H1 (cell line): ENCODE measurements around the gene SFXN1. TPM values are rescaled to one million over a fixed set of nuclear protein-coding genes. Genes with fewer than 3 reads are reported as not detected.

Source experiments
- CTCF ChIA-PET: fragments of 300-600 bp; sonication (Branson Sonifier 250); formaldehyde crosslinking; loops from one replicate; lab custom pipeline; 2021; ENCODE audit not compliant: partially characterized antibody; lab: Charles Lee
- POLR2A ChIA-PET: fragments of 300-600 bp; sonication (Branson Sonifier 250); formaldehyde crosslinking; loops from one replicate; lab custom pipeline; 2021; ENCODE audit warnings: inconsistent platforms; ENCODE audit not compliant: partially characterized antibody; lab: Charles Lee
- DNase-seq, 2 experiments: peaks; one replicate each; pipeline versions ENCODE4 v3.0.0 to v3.0.0-alpha.2; 2010 to 2022; ENCODE audit warnings: low spot score in 2 of 2, low read depth in 1 of 2, mixed read lengths in 1 of 2
- FAIRE-seq: peaks from 2 replicates; lab custom pipeline; 2011; peaks lifted over from hg19 to GRCh38; lab: Jason Lieb, UNC
- H2AFZ ChIP-seq: 2 replicates; pipeline ENCODE4 v1.8.1; 2012; ENCODE audit warnings: low read length, inconsistent platforms
- H2AK5ac ChIP-seq: 2 replicates; pipeline ENCODE4 v1.6.1; 2013; ENCODE audit warnings: low read depth, low read length
- H2BK120ac ChIP-seq: replicated peaks from 2 replicates; pipeline ENCODE3; 2013; ENCODE audit warnings: low read depth, low read length, inconsistent platforms
- H2BK12ac ChIP-seq: 2 replicates; pipeline ENCODE4 v1.6.1; 2013; ENCODE audit warnings: low read depth, low read length
- H2BK15ac ChIP-seq: 2 replicates; pipeline ENCODE4 v1.6.1; 2013; ENCODE audit warnings: low read length
- H2BK20ac ChIP-seq: 2 replicates; pipeline ENCODE4 v1.6.1; 2013; ENCODE audit warnings: low read length
- H2BK5ac ChIP-seq: 2 replicates; pipeline ENCODE4 v1.6.1; 2013; ENCODE audit warnings: low read depth, low read length
- H3K14ac ChIP-seq: 2 replicates; pipeline ENCODE4 v1.6.1; 2013; ENCODE audit warnings: inconsistent platforms; ENCODE audit not compliant: insufficient read length
- H3K18ac ChIP-seq: 2 replicates; pipeline ENCODE4 v1.6.1; 2013; ENCODE audit warnings: low read length; ENCODE audit errors: extremely low read depth
- H3K23ac ChIP-seq: 2 replicates; pipeline ENCODE4 v1.6.1; 2013; ENCODE audit warnings: inconsistent platforms; ENCODE audit not compliant: insufficient read length
- H3K23me2 ChIP-seq: 2 replicates; pipeline ENCODE4 v1.6.1; 2013; ENCODE audit warnings: low read depth, low read length
- H3K27ac ChIP-seq: 2 replicates; pipeline ENCODE4 v1.6.1; 2011; ENCODE audit warnings: low read depth, low read length, inconsistent platforms
- H3K27me3 ChIP-seq, 4 experiments: replicated peaks in 1 of 4; 1 replicate in 1 of 4; 2 replicates in 3 of 4; pipeline versions ENCODE4 v1.6.1 to v1.8.1; 2011 to 2013; ENCODE audit warnings: low read length in 3 of 4, mild to moderate bottlenecking in 3 of 4, inconsistent platforms in 2 of 4, mixed read lengths in 2 of 4, moderate library complexity in 1 of 4; ENCODE audit not compliant: control insufficient read depth in 3 of 4, insufficient read depth in 3 of 4; ENCODE audit errors: extremely low read depth in 1 of 4
- H3K36me3 ChIP-seq, 4 experiments: 2 replicates each; pipeline versions ENCODE4 v1.6.1 to v1.8.1; 2011 to 2013; ENCODE audit warnings: mild to moderate bottlenecking in 4 of 4, low read length in 3 of 4, moderate library complexity in 2 of 4, control low read depth in 1 of 4, inconsistent platforms in 1 of 4; ENCODE audit not compliant: insufficient read depth in 4 of 4, control insufficient read depth in 2 of 4
- H3K4ac ChIP-seq: replicated peaks from 2 replicates; pipeline ENCODE3; 2013; ENCODE audit warnings: low read length, low read depth, mixed read lengths, inconsistent platforms; ENCODE audit not compliant: insufficient read length
- H3K4me1 ChIP-seq, 4 experiments: replicated peaks in 1 of 4; 1 replicate in 1 of 4; 2 replicates in 3 of 4; pipeline versions ENCODE4 v1.6.1 to v1.8.1; 2011 to 2013; ENCODE audit warnings: low read length in 3 of 4, inconsistent platforms in 2 of 4, mixed read lengths in 1 of 4; ENCODE audit not compliant: insufficient read depth in 4 of 4, control insufficient read depth in 3 of 4
- H3K4me2 ChIP-seq, 2 experiments: 2 replicates each; pipeline versions ENCODE4 v1.6.1 to v1.8.1; 2011 to 2013; ENCODE audit warnings: low read depth in 2 of 2, low read length in 2 of 2, control low read depth in 1 of 2, inconsistent platforms in 1 of 2, mild to moderate bottlenecking in 1 of 2; ENCODE audit not compliant: insufficient read depth in 1 of 2
- H3K4me3 ChIP-seq, 4 experiments: fragments of 200-600, 300-600 bp in 1 of 4; sonication (generic), shearing (Covaris generic), sonication (Bioruptor Twin) in 1 of 4; 2 replicates each; pipeline versions ENCODE4 v1.5.1 to v1.8.1; 2011 to 2016; ENCODE audit warnings: low read length in 4 of 4, low read depth in 3 of 4, control low read depth in 2 of 4, inconsistent platforms in 2 of 4, mild to moderate bottlenecking in 2 of 4, mixed read lengths in 1 of 4, moderate library complexity in 1 of 4; ENCODE audit not compliant: insufficient read depth in 2 of 4; ENCODE audit errors: extremely low read depth in 1 of 4
- H3K56ac ChIP-seq: replicated peaks from 2 replicates; pipeline ENCODE3; 2013; ENCODE audit warnings: low read depth, mild to moderate bottlenecking, mixed read lengths, low read length, inconsistent platforms; ENCODE audit not compliant: insufficient read length
- H3K79me1 ChIP-seq: 2 replicates; pipeline ENCODE4 v1.6.1; 2013; ENCODE audit warnings: low read depth, low read length, control low read depth
- H3K79me2 ChIP-seq, 2 experiments: 2 replicates each; pipeline versions ENCODE4 v1.6.1 to v1.8.1; 2012 to 2013; ENCODE audit warnings: low read length in 2 of 2, mild to moderate bottlenecking in 2 of 2, inconsistent platforms in 1 of 2; ENCODE audit not compliant: insufficient read depth in 2 of 2, control insufficient read depth in 1 of 2
- H3K9ac ChIP-seq, 4 experiments: replicated peaks in 1 of 4; 1 replicate in 1 of 4; 2 replicates in 3 of 4; pipeline versions ENCODE4 v1.6.1 to v1.8.1; 2011 to 2013; ENCODE audit warnings: low read depth in 3 of 4, low read length in 3 of 4, control low read depth in 2 of 4, mild to moderate bottlenecking in 2 of 4, moderate library complexity in 2 of 4, inconsistent platforms in 1 of 4; ENCODE audit errors: extremely low read depth in 1 of 4
- H3K9me3 ChIP-seq, 2 experiments: 2 replicates each; pipeline versions ENCODE4 v1.6.1 to v1.8.1; 2012 to 2013; ENCODE audit warnings: mild to moderate bottlenecking in 2 of 2, moderate library complexity in 2 of 2, control low read depth in 1 of 2, inconsistent platforms in 1 of 2, low read depth in 1 of 2, low read length in 1 of 2, mixed read lengths in 1 of 2; ENCODE audit not compliant: insufficient read depth in 2 of 2
- H4K20me1 ChIP-seq, 2 experiments: replicated peaks in 1 of 2; 2 replicates each; pipeline versions ENCODE3 to v1.8.1; 2011 to 2013; ENCODE audit warnings: inconsistent platforms in 2 of 2, low read length in 2 of 2, mild to moderate bottlenecking in 1 of 2; ENCODE audit not compliant: insufficient read depth in 2 of 2, control insufficient read depth in 1 of 2
- H4K5ac ChIP-seq: 2 replicates; pipeline ENCODE4 v1.6.1; 2013; ENCODE audit warnings: low read length, low read depth, mixed read lengths, inconsistent platforms; ENCODE audit not compliant: insufficient read length
- H4K8ac ChIP-seq: 2 replicates; pipeline ENCODE4 v1.8.0; 2013; ENCODE audit warnings: mild to moderate bottlenecking, moderate library complexity, low read length, inconsistent platforms; ENCODE audit not compliant: insufficient read depth; ENCODE audit errors: extremely low read depth
- H4K91ac ChIP-seq: replicated peaks from 2 replicates; pipeline ENCODE3; 2013; ENCODE audit warnings: low read length, mixed read lengths, inconsistent platforms; ENCODE audit not compliant: insufficient read length
- EGR1 ChIP-seq: IDR thresholded peaks from 2 replicates; pipeline ENCODE4 v1.6.1; 2011; ENCODE audit warnings: low read depth, low read length, borderline replicate concordance
- SP1 ChIP-seq: IDR thresholded peaks from 2 replicates; pipeline ENCODE4 v1.6.1; 2011; ENCODE audit warnings: low read depth, low read length
- WGBS, 2 experiments: shearing (Covaris generic) in 1 of 2; methylation state at CpG; one replicate each; pipeline versions ENCODE4 v1.1.6 to v1.1.7; 2013 to 2015; ENCODE audit warnings: low lambda C conversion rate in 2 of 2, mixed read lengths in 2 of 2, inconsistent platforms in 1 of 2, low coverage in 1 of 2, missing lambda C conversion rate in 1 of 2; ENCODE audit not compliant: insufficient replicate concordance in 2 of 2, insufficient coverage in 1 of 2, insufficient read length in 1 of 2; ENCODE audit errors: extremely low coverage in 1 of 2, missing lambda C conversion rate in 1 of 2; 5-methylcytosine and 5-hydroxymethylcytosine counted together
- polyA plus RNA-seq, 7 experiments: library from polyadenylated mRNA; depleted of rRNA in 3 of 7; stranded (reverse) in 5 of 7; unstranded in 2 of 7; fragments of >200 nt in 5 of 7; fragments of 200-250 nt in 2 of 7; gene quantifications; 1 replicate in 5 of 7; 2 replicates in 1 of 7; 4 replicates in 1 of 7; pipeline versions ENCODE4 v1.2.1 to v1.2.3, GENCODE V29; 2011 to 2013; ENCODE audit warnings: missing spikeins in 2 of 7, mixed read lengths in 2 of 7
- total RNA-seq: library from RNA; stranded (reverse); fragmentation: NEBNext Ultra II Directional; extraction: Animal tissue kit (Norgen Biotek cat#: 25700); gene quantifications from 2 replicates; pipeline ENCODE4 v1.2.1, GENCODE V29; 2021

Gene SFXN1
- total and polyA plus RNA-seq, 2 of the 8 experiments (the other 6 are each of a cell fraction or from before 2014, with no cell fraction given), result 72.7 to 97.6 TPM

- 89% methylated on average over 5 of the region's 5 CpGs; no CpG with 5 or more reads in 1 of the 2 experiments for WGBS, 2 experiments
- no peak overlapping the region for H3K56ac ChIP-seq
- no peak overlapping the region for H3K9ac ChIP-seq
- no peak overlapping the region for H4K8ac ChIP-seq
- H3K23ac ChIP-seq, result no peak overlapping the region
- no peaks in the 10 kb centered on the region for H3K23me2 ChIP-seq
- no peak overlapping the region for H3K4me3 ChIP-seq
- H4K91ac ChIP-seq, result no peak overlapping the region
- H2BK5ac ChIP-seq, result no peak overlapping the region
- no peaks in the 10 kb centered on the region for H3K79me1 ChIP-seq
- POLR2A ChIA-PET, result no interaction called here
- no peaks in the 10 kb centered on the region for H3K36me3 ChIP-seq
- FAIRE-seq, result no peak
- H3K27me3 ChIP-seq, result no peaks in the 10 kb centered on the region
- no peaks in the 10 kb centered on the region for H4K20me1 ChIP-seq
- no peak for DNase-seq
- H2BK120ac ChIP-seq, result no peak overlapping the region
- CTCF ChIA-PET, result interaction anchor here (0.6 kb wide), 1 partner anchor 11 kb away, joined by 3 read pairs; no protein-coding TSS in a partner anchor
- H3K4me2 ChIP-seq, result no peak overlapping the region
- no peaks in the 10 kb centered on the region for H3K9me3 ChIP-seq
- H2AFZ ChIP-seq, result no peak overlapping the region
- no peak overlapping the region for H3K27ac ChIP-seq
- H3K18ac ChIP-seq, result no peak overlapping the region
- no peak overlapping the region for H2AK5ac ChIP-seq
- H3K14ac ChIP-seq, result no peak overlapping the region
- no peak overlapping the region for H3K4ac ChIP-seq
- no peak overlapping the region for H2BK20ac ChIP-seq
- no peak overlapping the region for H2BK15ac ChIP-seq
- no peaks in the 10 kb centered on the region for H3K4me1 ChIP-seq
- H4K5ac ChIP-seq, result no peak overlapping the region
- H2BK12ac ChIP-seq, result no peak overlapping the region
- no peaks in the 10 kb centered on the region for H3K79me2 ChIP-seq
- TF ChIP-seq SP1 (no peak), EGR1 (no peak)
These were observed 7.6 kb upstream of the SFXN1 start for GRCh38 chr5:175470781-175471180.
